GM18870 (cell line): ENCODE data around the gene GABRB1.

ENCODE experiments used
- ATAC-seq: cut with Tn5 transposase; IDR thresholded peaks from one replicate; pipeline ENCODE4 v1.9.1; 2021; ENCODE audit warnings: moderate library complexity; ENCODE audit not compliant: unreplicated experiment

GABRB1 gene

DNA sequence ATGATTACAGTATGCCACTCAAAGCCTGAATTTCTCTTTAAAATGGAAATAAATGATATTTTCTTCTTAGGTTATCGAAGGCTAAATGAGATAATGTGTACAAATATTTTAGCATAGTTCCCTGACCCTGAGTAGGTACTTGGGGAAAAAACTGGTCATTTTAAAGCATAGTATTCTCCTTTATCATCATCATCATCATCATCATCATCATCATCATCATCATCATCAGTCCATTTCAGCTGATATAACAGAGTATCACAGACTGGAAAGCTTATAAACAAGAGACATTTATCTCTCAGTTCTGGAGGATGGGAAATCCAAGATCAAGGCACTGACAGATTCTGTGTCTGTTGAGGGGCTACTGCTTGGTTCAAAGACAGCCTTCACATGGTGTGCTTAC, 13.9 kb downstream of the GABRB1 start:
- no peak for ATAC-seq

DNA sequence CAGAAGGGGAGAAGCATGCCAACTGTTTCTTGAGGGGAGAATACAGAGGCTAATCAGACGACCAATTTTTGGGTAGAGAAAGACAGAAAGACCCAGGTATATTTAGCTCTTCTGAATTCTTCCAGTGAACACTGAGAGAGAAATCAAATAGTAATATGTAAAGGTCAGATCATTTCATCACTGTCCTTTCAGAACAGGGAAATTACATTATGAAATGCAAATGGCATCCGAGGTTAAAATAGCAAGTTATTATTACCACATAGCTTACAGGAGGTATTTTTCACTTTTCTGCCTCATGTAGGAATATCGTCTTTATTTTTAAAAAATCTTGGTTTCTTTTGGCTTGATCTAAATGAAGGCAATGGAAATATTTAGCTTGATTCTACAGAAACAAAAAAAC, 18.0 kb downstream of the GABRB1 start:
- ATAC-seq: no peak

DNA sequence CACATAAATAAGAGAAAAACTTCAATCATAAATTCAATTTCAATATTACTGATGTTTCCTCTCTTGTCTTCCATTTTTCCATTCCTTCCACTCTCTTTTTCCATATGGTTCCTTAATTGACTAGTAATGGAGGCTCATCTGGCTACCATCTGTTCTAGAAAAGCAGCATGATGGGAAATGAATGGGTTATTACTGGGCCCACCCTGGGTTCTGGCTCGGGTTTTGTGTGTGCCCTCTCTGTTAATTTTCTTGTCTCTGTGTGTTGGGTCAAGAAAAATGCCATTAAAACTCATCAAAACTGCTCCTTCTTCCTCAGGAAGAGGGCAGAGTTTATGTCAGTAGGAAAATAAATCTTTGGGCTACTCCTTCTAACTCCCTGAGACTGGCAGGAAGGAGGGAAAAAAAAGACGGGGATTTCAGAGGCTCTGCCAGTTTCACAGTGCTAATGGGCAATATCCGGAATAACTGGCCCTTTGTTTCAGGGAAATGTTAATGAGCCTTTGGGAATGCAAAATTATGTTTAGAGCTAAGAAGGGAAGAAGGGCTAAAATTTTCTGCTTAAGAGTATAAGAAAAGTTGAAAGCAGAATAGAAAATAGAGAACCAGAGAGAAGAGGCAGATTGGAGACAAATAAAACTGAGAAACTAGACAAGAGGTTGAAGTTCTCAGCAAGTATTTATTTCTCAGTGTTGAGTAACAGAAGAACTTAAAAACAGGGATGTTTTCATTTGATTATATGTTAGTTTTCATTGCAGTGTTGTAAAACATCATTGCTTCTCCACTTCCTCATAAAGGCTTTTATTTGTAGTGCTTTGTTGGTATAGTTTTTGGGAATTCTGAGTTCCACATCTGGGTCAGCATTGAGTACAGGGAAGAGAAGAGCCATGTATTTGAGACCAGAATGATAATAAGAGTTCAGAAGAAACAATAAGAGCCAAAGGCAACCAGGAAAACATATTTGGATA, 19.7 kb downstream of the GABRB1 start:
- ATAC-seq: no peak

DNA sequence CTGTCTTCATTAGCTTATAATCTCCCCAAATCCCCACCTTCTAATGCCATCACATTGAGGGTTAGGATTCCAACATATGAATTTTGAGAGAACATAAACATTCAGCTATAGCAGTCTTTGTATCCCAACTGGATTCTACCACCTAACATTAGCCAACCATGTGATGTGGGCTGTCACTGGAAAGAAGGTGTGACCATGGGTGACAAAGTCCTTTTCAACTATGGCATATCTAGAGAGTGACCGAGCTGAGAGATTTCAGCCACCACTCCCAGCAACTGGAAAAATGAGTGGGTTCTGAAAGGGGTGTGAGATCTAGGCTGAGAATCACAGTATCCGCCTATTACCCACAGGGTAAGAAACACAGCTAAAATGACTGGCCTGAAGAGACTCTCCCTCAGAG, 22.1 kb downstream of the GABRB1 start:
- ATAC-seq: no peak

DNA sequence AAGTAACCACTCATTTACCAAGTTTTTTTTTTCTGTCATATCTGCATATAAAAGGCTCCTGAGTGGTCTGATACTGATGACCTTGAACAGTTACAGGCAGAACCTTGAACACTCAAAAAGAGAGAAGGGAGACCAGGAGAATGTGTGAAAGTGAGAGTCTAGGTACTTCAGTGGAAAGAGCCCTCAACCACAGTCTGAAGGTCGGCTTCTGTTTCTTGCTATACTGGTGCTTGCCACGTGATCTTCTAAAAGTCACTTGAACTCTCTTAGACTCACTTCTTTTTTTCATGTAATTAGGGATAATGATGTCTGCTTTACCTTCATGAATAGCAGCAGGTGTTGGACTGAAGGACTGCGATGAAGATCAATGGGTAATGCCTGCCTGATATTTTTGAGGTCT, 22.8 kb downstream of the GABRB1 start:
- ATAC-seq: no peak

DNA sequence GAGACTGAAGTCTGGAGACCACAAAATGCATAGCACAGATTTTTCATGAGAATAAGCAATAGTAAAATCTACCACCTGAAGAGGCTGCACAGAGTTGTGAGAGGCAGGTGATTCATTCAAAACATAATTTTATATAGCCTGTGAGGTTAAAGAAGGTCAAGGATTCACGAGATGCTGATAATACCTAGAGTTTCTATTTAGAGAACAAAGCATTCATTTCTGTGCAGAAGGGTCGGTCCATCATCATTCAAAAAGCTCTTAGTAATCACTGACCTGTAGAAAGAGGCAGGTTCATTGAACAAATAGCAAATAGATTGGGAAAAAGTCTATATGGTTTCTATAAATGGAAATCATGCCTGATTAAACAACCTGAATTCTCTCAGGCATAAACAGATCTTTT, 26.6 kb downstream of the GABRB1 start:
- no peak for ATAC-seq

DNA sequence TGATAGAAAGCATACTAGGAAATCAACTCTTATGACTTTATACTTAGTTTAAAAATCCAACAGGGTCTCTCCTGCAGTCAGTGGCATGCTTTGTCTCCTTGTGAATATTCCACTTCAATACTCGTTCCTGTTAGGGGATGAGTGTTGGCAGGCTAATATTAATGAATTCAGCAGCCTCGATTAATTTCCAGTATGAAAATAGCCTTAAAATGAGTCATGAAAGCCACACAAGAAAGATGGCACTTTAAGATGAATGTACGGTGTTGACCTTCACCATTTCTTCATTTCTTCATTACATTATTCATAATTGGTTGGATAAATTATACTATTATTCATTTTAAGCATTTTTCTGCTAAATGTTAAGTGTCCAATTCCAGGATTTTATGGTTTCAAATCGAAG, 29.2 kb downstream of the GABRB1 start:
- no peak for ATAC-seq

DNA sequence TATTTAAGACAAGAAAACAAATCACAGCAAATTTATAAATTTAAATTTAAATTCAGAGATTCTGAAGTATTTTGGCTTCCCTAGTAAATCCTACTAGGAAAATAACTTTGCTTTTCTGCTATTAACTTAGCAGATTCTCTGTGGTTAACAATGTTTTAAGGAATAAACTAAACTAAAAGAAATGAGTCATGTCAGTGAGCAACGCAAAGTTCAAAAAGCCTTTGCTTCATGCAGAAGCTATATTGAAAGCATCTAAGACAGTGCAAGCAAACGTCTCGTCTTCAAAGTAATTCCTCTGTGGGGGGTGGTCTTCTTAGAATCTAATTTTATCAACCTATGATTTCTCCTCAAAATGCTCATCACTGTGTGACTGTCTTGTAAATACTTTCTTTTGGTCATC, 30.1 kb downstream of the GABRB1 start:
- no peak for ATAC-seq

DNA sequence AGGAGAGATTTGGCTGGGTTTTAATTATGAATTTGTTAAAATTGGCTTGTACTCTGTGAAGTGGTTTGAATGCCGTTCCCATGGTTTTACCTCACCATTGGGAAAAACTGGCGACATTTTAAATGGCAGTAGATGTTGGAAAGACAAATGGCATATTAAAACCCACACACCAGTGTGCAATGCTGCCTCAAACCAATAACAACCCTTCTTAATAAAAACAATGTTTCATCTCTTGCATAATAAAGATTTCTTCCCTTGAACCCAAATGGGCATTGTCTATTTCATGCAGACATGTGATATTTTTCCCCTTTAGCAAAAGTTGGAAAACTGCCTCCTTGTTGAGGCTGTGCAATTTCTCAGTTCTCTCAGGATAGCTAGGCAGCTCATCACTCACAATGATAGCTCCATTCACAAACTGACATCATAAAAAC, 33.7 kb downstream of the GABRB1 start:
- no peak for ATAC-seq

DNA sequence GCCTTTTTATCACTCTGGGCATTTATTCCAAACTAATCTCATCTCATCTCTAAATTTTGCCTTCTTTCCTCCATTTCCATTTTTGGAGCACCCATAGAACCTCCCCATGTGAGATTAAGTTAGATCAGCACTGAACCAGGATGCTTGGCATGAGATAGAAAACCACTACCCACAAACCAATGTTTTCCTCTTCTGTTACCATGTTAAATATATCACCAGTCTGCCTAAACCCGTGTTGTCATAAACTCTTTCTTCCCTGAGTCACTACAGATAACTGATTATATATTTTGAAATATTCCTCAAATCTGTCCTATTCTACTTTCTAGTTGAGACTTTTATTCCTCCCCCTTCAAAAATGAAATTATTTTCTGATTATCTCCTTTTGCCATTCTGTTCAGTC, 37.6 kb downstream of the GABRB1 start:
- ATAC-seq: no peak

DNA sequence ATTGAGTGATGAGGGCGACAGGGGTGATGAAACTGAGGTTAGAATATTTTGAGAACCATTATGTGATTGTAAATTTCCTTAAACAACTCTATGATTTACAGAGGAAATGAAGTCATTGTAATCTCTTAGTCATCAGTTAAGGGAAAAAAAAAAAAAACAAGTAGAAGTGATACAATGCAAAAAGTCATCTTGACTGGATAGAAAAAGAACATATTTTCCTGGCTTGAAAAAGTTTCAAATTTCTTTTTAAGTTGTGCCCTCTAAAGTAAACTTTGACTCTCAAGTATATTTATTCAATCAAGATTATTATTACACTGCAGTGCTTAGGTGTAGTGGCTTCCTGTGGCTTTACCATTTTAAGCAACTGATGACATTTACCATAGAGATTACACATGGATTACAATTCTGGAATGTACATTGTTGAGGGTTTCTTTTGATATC, 40.6 kb downstream of the GABRB1 start:
- no peak for ATAC-seq

DNA sequence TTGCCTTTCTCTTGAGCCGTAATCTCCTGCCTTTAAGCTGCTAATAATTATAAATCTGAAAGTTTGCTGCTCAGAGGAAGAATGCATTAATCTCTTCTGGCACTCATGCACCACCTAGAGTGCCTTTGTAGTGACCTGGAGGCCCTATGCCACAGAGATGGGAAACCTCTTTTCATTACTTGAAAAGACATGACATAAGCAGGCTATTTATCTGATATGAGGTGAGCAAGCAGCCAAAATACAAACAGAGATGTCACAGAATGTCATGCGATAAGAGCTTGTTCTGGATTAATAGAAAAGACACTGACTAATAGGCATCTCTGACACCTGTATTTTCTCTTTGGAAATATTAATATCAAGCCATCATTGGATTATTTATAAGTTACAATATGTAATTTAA, 42.3 kb downstream of the GABRB1 start:
- ATAC-seq: no peak

DNA sequence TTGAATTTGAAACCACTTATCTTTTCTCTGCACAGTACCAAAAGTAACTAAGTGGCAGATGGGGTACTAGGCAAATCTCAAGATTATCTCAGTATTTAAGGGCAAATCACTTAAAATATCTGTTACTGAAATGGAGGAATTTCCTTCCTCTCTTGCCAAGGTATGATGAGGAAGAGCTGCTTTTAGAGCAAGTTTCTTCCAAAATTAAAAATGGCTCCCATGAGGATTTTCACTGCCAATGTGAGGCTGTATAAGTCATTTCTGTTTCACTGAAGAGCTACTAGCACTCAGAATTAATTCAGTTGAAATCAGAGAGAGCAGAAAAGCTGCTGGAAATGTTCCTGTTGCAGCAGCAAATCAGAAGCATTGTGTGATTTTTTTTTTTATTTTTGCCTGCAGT, 43.4 kb downstream of the GABRB1 start:
- no peak for ATAC-seq

DNA sequence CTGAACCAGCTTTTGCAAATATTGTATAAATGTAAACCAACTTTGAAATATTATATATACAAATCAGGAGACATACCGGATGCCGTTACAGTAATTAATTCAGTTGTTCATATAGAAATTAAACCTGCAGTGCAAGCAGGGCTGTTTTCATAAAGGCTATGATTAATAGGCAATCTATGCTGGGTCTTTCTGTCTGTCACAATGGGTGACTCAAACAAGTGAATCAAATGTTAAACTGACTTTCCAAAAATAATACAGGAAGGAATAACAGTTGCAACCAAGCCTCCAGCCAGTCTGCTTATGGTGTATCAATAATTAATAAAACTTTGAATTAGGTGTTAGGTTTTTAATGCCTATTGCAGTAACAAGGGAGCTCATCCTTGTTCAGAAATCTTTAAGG, 43.9 kb downstream of the GABRB1 start:
- no peak for ATAC-seq

DNA sequence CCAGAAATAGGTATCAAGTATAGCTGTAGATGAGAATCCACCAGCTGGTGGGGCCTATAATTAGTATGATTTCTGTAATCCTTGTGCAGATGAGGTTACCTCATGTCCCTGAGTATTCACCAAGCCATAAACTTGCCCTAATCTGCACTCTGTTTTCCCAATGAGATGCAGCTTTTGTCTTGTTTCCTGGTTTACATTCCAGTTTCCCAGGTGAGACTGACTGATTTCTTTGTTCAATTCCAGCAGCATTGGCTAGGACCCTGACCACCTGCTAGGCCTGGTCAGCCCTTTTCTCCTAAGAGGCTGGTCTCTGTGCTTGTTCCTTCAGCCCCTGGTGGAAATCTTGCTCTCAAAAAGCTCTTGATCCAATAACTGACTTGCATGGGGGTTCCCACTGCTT, 44.6 kb downstream of the GABRB1 start:
- ATAC-seq: no peak

DNA sequence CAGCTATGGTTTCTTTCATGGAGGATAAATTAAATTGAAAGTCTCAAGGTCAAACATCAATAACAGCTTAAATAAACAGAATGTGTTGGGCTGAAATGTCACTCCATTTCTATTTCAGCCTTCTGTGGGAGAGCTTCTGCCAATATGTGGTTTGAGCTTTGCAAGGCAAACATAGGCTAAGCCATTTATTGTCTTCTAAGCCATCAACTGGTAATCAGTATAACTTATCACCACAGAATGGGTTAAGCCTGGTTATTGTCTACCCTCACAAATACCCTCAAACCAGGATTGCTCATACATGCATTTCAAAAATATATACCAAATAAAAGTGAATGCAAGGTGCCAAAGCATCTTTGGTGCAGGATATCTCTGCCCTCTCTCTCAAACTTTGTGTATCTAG, 52.7 kb downstream of the GABRB1 start:
- ATAC-seq: no peak

DNA sequence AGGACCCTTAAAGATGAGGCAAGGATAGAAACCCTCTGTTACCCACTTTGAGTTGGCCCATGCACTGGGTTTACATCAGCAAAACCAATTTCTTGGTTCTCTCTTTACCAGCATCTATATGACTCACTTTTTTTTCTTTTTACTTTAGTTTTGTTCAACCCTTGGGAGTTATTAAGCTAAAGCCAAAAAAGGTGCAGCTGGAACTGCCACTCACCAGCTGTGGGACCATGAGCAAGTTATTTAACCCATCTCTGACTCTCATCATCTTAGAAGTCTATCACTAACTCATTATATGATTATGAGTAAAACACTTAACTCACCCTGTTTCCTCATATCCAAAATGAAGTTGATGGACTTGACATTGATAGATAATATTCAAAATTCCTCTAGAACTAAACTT, 53.4 kb downstream of the GABRB1 start:
- ATAC-seq: no peak

DNA sequence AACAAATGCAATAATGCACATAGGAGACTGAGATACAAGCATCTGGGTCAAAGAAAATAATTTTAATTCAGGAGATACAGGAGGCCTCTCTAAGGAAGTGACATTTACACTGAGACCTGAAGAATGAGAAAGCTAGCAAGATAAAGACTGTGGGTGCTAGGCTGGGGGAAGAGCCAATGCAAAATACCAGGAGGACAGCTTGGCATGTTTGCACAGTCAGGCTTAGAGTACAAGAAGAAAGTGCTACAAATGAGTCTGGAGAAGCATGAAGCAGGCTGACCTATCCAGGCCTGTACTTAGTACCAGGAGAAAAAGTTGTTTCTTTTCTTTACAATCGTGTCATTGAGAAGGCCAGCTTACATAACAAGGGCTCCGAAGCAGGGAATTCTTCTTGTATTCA, 56.9 kb downstream of the GABRB1 start:
- ATAC-seq: no peak

DNA sequence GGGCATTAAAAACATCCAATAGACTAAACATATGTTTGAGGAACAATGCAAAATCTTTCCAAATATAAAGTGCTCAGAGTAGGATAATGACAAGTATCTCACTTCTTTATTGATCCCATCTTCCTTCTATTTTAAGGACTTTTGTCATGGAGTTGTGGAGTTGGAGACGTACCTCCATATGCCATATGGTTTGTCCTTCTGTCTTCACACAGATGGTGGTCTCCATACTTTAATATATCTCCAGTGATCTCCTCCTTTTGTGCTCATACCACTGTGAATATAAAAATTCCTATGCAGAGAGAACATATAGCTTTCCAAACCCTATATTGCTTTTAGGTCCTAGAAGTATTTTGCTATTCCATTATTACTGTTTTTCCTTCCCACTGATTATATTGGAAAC, 64.5 kb downstream of the GABRB1 start:
- ATAC-seq: no peak

DNA sequence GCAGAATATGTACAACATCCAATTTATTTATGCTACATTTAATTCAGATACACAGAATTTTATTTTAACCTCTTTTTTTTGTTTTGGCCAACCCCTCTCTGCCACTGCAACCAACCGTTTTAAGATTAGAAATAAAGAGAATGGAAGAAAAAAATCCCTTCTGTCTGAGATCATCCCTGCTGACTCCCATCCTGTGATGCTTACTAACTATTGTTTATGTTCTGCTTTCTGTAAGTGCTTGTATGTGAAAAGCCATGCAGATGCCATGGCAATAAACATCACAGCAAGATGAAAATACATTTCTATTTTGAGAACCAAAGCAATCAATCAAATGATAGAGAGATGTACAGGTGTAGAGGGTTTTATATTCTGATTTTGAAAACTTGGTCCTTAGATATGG, 70.1 kb downstream of the GABRB1 start:
- ATAC-seq: no peak

DNA sequence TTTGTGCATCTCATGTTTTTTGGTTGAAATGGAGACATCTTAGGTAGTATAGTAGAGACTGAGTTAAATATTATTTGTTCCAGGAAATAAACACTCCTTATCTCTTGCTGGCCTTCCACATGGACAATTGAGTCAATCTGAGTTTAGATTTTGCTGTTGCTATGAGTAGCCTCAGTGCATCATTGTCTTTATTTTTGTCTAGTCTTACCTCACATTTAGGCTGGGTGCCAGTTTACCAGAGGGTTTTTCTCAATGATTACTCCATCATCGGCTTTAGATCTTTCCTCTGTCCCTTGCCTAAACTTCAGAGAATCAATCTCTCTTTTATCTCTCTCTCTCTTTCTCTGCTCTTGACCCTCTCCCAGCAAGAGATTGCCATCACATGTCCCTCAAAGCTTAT, 73.6 kb downstream of the GABRB1 start:
- ATAC-seq: no peak

DNA sequence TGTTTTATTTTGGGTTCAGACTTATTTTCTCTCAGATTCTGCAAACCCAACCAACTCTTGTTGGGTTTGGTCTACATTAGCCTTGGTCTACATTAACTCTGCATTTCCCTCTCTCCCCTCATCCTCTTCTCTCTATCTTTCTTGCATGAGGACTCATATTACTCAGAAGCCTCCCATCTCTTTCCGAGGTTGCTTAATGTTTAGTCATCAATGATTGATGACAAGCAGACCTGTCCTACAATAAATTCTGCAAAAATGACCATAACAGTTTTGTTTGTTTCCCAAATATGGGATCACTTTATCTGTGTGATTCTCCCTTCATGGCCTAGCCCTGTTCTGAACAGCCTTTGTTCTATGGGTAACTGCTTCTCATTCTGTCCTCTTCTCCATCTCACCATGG, 75.2 kb downstream of the GABRB1 start:
- no peak for ATAC-seq

DNA sequence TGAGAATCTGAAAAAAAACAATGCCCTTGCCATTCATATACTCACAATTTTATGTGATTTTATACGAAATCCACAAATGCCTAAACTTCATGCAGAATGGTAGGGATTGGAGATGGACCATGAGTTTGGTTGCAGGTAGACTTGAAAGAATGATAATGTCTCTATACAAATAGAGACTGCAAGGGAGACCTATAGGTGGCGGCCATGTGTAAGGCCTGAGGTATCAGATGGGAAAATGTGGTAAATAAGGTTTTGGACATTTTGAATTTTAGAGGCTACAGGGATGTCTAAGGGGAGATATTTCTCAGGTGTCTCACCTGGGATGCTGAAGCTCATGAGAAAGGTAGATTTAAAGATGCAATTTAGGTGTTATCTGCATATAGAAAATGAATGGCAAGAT, 78.0 kb downstream of the GABRB1 start:
- no peak for ATAC-seq
